ENCODE measurements around the gene NRAP.

Gene NRAP

GRCh38 chr10:113648478-113648877 is 15.4 kb downstream of the NRAP start:
- ChIA-PET POLR2A (no interaction called here), CTCF (no interaction called here)
- no peak for DNase-seq (ENCODE audit: extremely low spot score)
- TF ChIP-seq FOXM1 (IDR thresholded peaks at IDR 0.05; ENCODE audit: borderline replicate concordance) (no peak), FOXK2 (IDR thresholded peaks at IDR 0.05) (no peak), CTBP1 (IDR thresholded peaks at IDR 0.05; ENCODE audit: borderline replicate concordance) (no peak), SUZ12 (IDR thresholded peaks at IDR 0.05) (no peak), BHLHE40 (IDR thresholded peaks at IDR 0.05; ENCODE audit: borderline replicate concordance) (no peak), PKNOX1 (IDR thresholded peaks at IDR 0.05) (no peak), ELF4 (IDR thresholded peaks at IDR 0.05) (no peak), L3MBTL2 (conservative IDR thresholded peaks at IDR 0.05) (no peak), ARNT (IDR thresholded peaks at IDR 0.05) (no peak), ZNF384 (IDR thresholded peaks at IDR 0.05) (no peak), NFRKB (IDR thresholded peaks at IDR 0.05) (no peak), HDGF (IDR thresholded peaks at IDR 0.05; ENCODE audit: borderline replicate concordance) (no peak), LEF1 (IDR thresholded peaks at IDR 0.05; ENCODE audit: borderline replicate concordance) (no peak), FOXA1 (IDR thresholded peaks at IDR 0.05) (no peak), TARDBP (IDR thresholded peaks at IDR 0.05) (no peak), SP1 (IDR thresholded peaks at IDR 0.05) (no peak)

GRCh38 chr10:113647812-113648211 is 16.0 kb downstream of the NRAP start:
- ChIA-PET CTCF (no interaction called here), POLR2A (no interaction called here)

GRCh38 chr10:113646336-113647201 is 17.3 kb downstream of the NRAP start:
- TF ChIP-seq CTBP1 (IDR thresholded peaks at IDR 0.05; ENCODE audit: borderline replicate concordance) (no peak), PKNOX1 (IDR thresholded peaks at IDR 0.05) (no peak), SP1 (IDR thresholded peaks at IDR 0.05) (no peak), ELF4 (IDR thresholded peaks at IDR 0.05) (no peak), ZNF384 (IDR thresholded peaks at IDR 0.05) (no peak), NFRKB (IDR thresholded peaks at IDR 0.05) (no peak), FOXK2 (IDR thresholded peaks at IDR 0.05) (no peak), ARNT (IDR thresholded peaks at IDR 0.05) (no peak), FOXA1 (IDR thresholded peaks at IDR 0.05) (no peak)
- no peak for DNase-seq (ENCODE audit: extremely low spot score)
- CTCF ChIA-PET = no interaction called here
- POLR2A ChIA-PET = no interaction called here

More at GRCh38 chr10:113647812-113648211, 16.0 kb downstream of the NRAP start:
- DNase-seq (ENCODE audit: extremely low spot score) = no peak
- TF ChIP-seq LEF1 (IDR thresholded peaks at IDR 0.05; ENCODE audit: borderline replicate concordance) = no peak
- TF ChIP-seq BHLHE40 (IDR thresholded peaks at IDR 0.05; ENCODE audit: borderline replicate concordance) = no peak
- no peak for TF ChIP-seq ZNF384 (IDR thresholded peaks at IDR 0.05)
- no peak for TF ChIP-seq ELF4 (IDR thresholded peaks at IDR 0.05)
- TF ChIP-seq FOXA1 (IDR thresholded peaks at IDR 0.05) = no peak
- TF ChIP-seq SP1 (IDR thresholded peaks at IDR 0.05) = no peak
- TF ChIP-seq ARNT (IDR thresholded peaks at IDR 0.05) = no peak
- TF ChIP-seq SUZ12 (IDR thresholded peaks at IDR 0.05) = no peak
- TF ChIP-seq CTBP1 (IDR thresholded peaks at IDR 0.05; ENCODE audit: borderline replicate concordance) = no peak
- no peak for TF ChIP-seq FOXK2 (IDR thresholded peaks at IDR 0.05)
- TF ChIP-seq FOXM1 (IDR thresholded peaks at IDR 0.05; ENCODE audit: borderline replicate concordance) = no peak
- TF ChIP-seq PKNOX1 (IDR thresholded peaks at IDR 0.05) = no peak

- TF ChIP-seq BHLHE40 (IDR thresholded peaks at IDR 0.05; ENCODE audit: borderline replicate concordance) (no peak), LEF1 (IDR thresholded peaks at IDR 0.05; ENCODE audit: borderline replicate concordance) (no peak), FOXA1 (IDR thresholded peaks at IDR 0.05) (no peak), L3MBTL2 (conservative IDR thresholded peaks at IDR 0.05) (no peak), ARNT (IDR thresholded peaks at IDR 0.05) (no peak), CTBP1 (IDR thresholded peaks at IDR 0.05; ENCODE audit: borderline replicate concordance) (no peak), NFRKB (IDR thresholded peaks at IDR 0.05) (no peak), FOXK2 (IDR thresholded peaks at IDR 0.05) (no peak), SP1 (IDR thresholded peaks at IDR 0.05) (no peak), PKNOX1 (IDR thresholded peaks at IDR 0.05) (no peak), TARDBP (IDR thresholded peaks at IDR 0.05) (no peak), ZNF384 (IDR thresholded peaks at IDR 0.05) (no peak), HDGF (IDR thresholded peaks at IDR 0.05; ENCODE audit: borderline replicate concordance) (no peak)
- DNase-seq (ENCODE audit: extremely low spot score) = no peak
- CTCF ChIA-PET = no interaction called here
- POLR2A ChIA-PET = no interaction called here
Observed at GRCh38 chr10:113644185-113645120, 19.4 kb downstream of the NRAP start.

GRCh38 chr10:113643183-113643582 is 20.7 kb downstream of the NRAP start:
- no peak for TF ChIP-seq FOXK2 (IDR thresholded peaks at IDR 0.05)
- no peak for TF ChIP-seq L3MBTL2 (conservative IDR thresholded peaks at IDR 0.05)
- TF ChIP-seq ELF4 (IDR thresholded peaks at IDR 0.05) = no peak
- TF ChIP-seq BHLHE40 (IDR thresholded peaks at IDR 0.05; ENCODE audit: borderline replicate concordance) = no peak
- no peak for TF ChIP-seq LEF1 (IDR thresholded peaks at IDR 0.05; ENCODE audit: borderline replicate concordance)
- TF ChIP-seq HDGF (IDR thresholded peaks at IDR 0.05; ENCODE audit: borderline replicate concordance) = no peak
- no peak for TF ChIP-seq FOXA1 (IDR thresholded peaks at IDR 0.05)
- TF ChIP-seq TARDBP (IDR thresholded peaks at IDR 0.05) = no peak
- no peak for TF ChIP-seq SUZ12 (IDR thresholded peaks at IDR 0.05)
- TF ChIP-seq NFRKB (IDR thresholded peaks at IDR 0.05) = no peak
- no peak for TF ChIP-seq SP1 (IDR thresholded peaks at IDR 0.05)
- TF ChIP-seq PKNOX1 (IDR thresholded peaks at IDR 0.05) = no peak
- no peak for TF ChIP-seq ZNF384 (IDR thresholded peaks at IDR 0.05)
- TF ChIP-seq ARNT (IDR thresholded peaks at IDR 0.05) = no peak
- no peak for TF ChIP-seq CTBP1 (IDR thresholded peaks at IDR 0.05; ENCODE audit: borderline replicate concordance)
- no peak for TF ChIP-seq FOXM1 (IDR thresholded peaks at IDR 0.05; ENCODE audit: borderline replicate concordance)
- ChIA-PET POLR2A (no interaction called here), CTCF (no interaction called here)
- no peak for DNase-seq (ENCODE audit: extremely low spot score)
